ENCODE data around the gene RNU7-1.

Gene RNU7-1

GRCh38 chr12:6948873-6949594 lies 5.4 kb downstream of the RNU7-1 start:
- no peak overlapping the region; the same call in 1 of the 2 replicates for H3K4me3 ChIP-seq (ENCODE audit: low read length)
- TF ChIP-seq ZNF274 (IDR thresholded peaks at IDR 0.05; ENCODE audit: low read depth, low read length): no peak

DNA sequence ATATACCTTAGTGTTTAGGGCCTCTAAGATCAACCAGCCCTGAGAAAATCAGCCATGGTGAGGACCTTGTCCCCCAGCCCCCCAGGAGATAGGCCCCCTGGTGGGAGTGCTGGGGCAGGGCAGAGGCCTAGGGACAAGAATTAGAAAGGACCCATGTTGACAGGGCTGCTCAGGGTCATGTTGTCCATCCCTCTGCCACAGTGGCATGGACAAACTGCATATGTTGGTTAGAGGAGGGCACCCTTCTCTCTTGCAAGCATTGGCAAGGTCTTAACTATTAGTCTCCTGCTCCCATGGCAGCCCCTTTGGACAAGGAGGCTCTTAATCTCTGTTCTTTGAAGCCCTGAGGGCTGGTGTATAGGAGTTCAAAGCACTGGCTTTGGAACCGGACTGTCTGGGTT lies 6.8 kb downstream of the RNU7-1 start:
- no peak for TF ChIP-seq ZNF274 (IDR thresholded peaks at IDR 0.05; ENCODE audit: low read depth, low read length)
- H3K4me3 ChIP-seq (ENCODE audit: low read length): peak overlapping the region; percentile 90; the same call in 1 of the 2 replicates

- peak within 1 kb of the TSS; percentile 90 for H3K4me3 ChIP-seq (ENCODE audit: low read length)
Measured at GRCh38 chr12:6950811-6951540, 7.4 kb downstream of the RNU7-1 start, which contains the start of gene PTPN6. PTPN6 (plus strand) TSS chr12:6951356; CDS start chr12:6951513, 157 bp downstream.

DNA sequence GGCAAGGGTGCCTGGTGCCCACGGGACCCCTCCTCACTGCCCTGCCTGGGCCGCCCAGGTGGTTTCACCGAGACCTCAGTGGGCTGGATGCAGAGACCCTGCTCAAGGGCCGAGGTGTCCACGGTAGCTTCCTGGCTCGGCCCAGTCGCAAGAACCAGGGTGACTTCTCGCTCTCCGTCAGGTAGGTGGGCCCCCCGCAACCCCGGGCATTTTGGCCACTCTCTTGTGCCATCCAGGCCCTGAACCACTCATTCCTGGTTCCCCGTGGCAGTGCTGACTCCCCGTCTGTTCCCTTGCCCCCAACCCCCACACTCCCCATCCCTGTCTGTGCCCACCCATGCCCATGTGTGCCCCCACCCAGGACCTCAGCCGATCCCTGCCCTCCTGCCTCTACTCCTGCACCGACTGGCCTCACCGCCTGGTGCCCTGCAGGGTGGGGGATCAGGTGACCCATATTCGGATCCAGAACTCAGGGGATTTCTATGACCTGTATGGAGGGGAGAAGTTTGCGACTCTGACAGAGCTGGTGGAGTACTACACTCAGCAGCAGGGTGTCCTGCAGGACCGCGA lies 8.0 kb downstream of the RNU7-1 start:
- TF ChIP-seq ZNF274 (IDR thresholded peaks at IDR 0.05; ENCODE audit: low read depth, low read length): no peak
- H3K4me3 ChIP-seq (ENCODE audit: low read length): peak overlapping the region; percentile 90; the same call in 1 of the 2 replicates

More at GRCh38 chr12:6950811-6951540, 7.4 kb downstream of the RNU7-1 start, which contains the start of gene PTPN6:
- TF ChIP-seq ZNF274 (IDR thresholded peaks at IDR 0.05; ENCODE audit: low read depth, low read length): no peak

- TF ChIP-seq ZNF274 (IDR thresholded peaks at IDR 0.05; ENCODE audit: low read depth, low read length): no peak
- H3K4me3 ChIP-seq (ENCODE audit: low read length): peak overlapping the region; percentile 90
Measured at GRCh38 chr12:6952121-6952862, 8.7 kb downstream of the RNU7-1 start.

GRCh38 chr12:6952863-6953441 lies 9.3 kb downstream of the RNU7-1 start:
- peak overlapping the region; percentile 90; the same call in 1 of the 2 replicates for H3K4me3 ChIP-seq (ENCODE audit: low read length)
- TF ChIP-seq ZNF274 (IDR thresholded peaks at IDR 0.05; ENCODE audit: low read depth, low read length): no peak

GRCh38 chr12:6953442-6954315 lies 10.1 kb downstream of the RNU7-1 start:
- peak overlapping the region; percentile 90; the same call in 1 of the 2 replicates for H3K4me3 ChIP-seq (ENCODE audit: low read length)

GRCh38 chr12:6954316-6955107 lies 10.9 kb downstream of the RNU7-1 start:
- H3K4me3 ChIP-seq (ENCODE audit: low read length): peak overlapping the region; percentile 48; the same call in 1 of the 2 replicates
- no peak for TF ChIP-seq ZNF274 (IDR thresholded peaks at IDR 0.05; ENCODE audit: low read depth, low read length)

More at GRCh38 chr12:6953442-6954315, 10.1 kb downstream of the RNU7-1 start:
- TF ChIP-seq ZNF274 (IDR thresholded peaks at IDR 0.05; ENCODE audit: low read depth, low read length): no peak

GRCh38 chr12:6955108-6956020 lies 11.7 kb downstream of the RNU7-1 start:
- no peak overlapping the region; the same call in 1 of the 2 replicates for H3K4me3 ChIP-seq (ENCODE audit: low read length)
- no peak for TF ChIP-seq ZNF274 (IDR thresholded peaks at IDR 0.05; ENCODE audit: low read depth, low read length)

GRCh38 chr12:6956021-6956727 lies 12.6 kb downstream of the RNU7-1 start:
- no peak overlapping the region; the same call in 1 of the 2 replicates for H3K4me3 ChIP-seq (ENCODE audit: low read length)

More at GRCh38 chr12:6956021-6956727, 12.6 kb downstream of the RNU7-1 start:
- TF ChIP-seq ZNF274 (IDR thresholded peaks at IDR 0.05; ENCODE audit: low read depth, low read length): no peak
